GM21786 (cell line): ENCODE measurements around the gene BEST3.
A peak's percentile ranks its signal among the peaks of the same experiment; 100 is the strongest.

Source experiments
- ATAC-seq: cut with Tn5 transposase; IDR thresholded peaks from one replicate; pipeline ENCODE4 v1.9.1; 2021; ENCODE audit not compliant: unreplicated experiment

Gene BEST3

GRCh38 chr12:69698769-69699540 lies at the start of gene BEST3:
BEST3 (minus strand) TSS chr12:69699303; CDS start chr12:69697798, 1,505 bp downstream.
- no peak for ATAC-seq

- ATAC-seq, result no peak
Observed at GRCh38 chr12:69744109-69744508, 45.0 kb upstream of the BEST3 start.

- ATAC-seq, result peak; percentile 32
Observed at GRCh38 chr12:69739287-69740191, 40.4 kb upstream of the BEST3 start.

GRCh38 chr12:69738351-69739286 lies 39.5 kb upstream of the BEST3 start, which contains the start of gene RAB3IP:
RAB3IP (plus strand) TSS chr12:69738860; CDS start chr12:69755409, 16,549 bp downstream.
- peak; percentile 81 for ATAC-seq

- ATAC-seq, result no peak
Observed at GRCh38 chr12:69733638-69734037, 34.5 kb upstream of the BEST3 start.

GRCh38 chr12:69732088-69732487 lies 33.0 kb upstream of the BEST3 start:
- ATAC-seq, result no peak

GRCh38 chr12:69726922-69727321 lies 27.8 kb upstream of the BEST3 start:
- no peak for ATAC-seq

- ATAC-seq, result no peak
Observed at GRCh38 chr12:69720750-69721149, 21.6 kb upstream of the BEST3 start.

GRCh38 chr12:69719336-69720316 lies 20.5 kb upstream of the BEST3 start:
- no peak for ATAC-seq

GRCh38 chr12:69714542-69714941 lies 15.4 kb upstream of the BEST3 start:
- ATAC-seq, result no peak

GRCh38 chr12:69712826-69713225 lies 13.7 kb upstream of the BEST3 start:
- no peak for ATAC-seq

- ATAC-seq, result no peak
Observed at GRCh38 chr12:69708649-69709048, 9.5 kb upstream of the BEST3 start.

GRCh38 chr12:69704357-69704756 lies 5.3 kb upstream of the BEST3 start:
- ATAC-seq, result no peak

- ATAC-seq, result no peak
Observed at GRCh38 chr12:69703146-69703642, 4.1 kb upstream of the BEST3 start.

- ATAC-seq, result no peak
Observed at GRCh38 chr12:69701826-69702225, 2.7 kb upstream of the BEST3 start.

- ATAC-seq, result no peak
Observed at GRCh38 chr12:69698054-69698453, 1.0 kb downstream of the BEST3 start.

GRCh38 chr12:69694123-69694522 lies 5.0 kb downstream of the BEST3 start:
- no peak for ATAC-seq

- ATAC-seq, result no peak
Observed at GRCh38 chr12:69689638-69690037, 9.5 kb downstream of the BEST3 start.
